NK-92 (cell line): ENCODE data around the gene STAP2.
"Not testable (repeated sequence)": the region's sequence is repeated elsewhere in the genome, so short reads cannot be mapped to it uniquely, and the experiment has no call there.

Experiments used
- DNase-seq: peaks from one replicate; lab custom pipeline; 2025; ENCODE audit not compliant: unreplicated experiment; lab: John Stamatoyannopoulos, UW

Gene STAP2

GRCh38 chr19:4274321-4274686 is 64.3 kb downstream of the STAP2 start:
- DNase-seq: not testable (repeated sequence)
